ENCODE data around the gene NCOA7. TPM values are rescaled to one million over a fixed set of nuclear protein-coding genes. Genes with fewer than 3 reads are reported as not detected.

Gene NCOA7
- total RNA-seq, 1 donor from 2014 or later, result 11.2 TPM

GRCh38 chr6:125743604-125744003 is 47.2 kb upstream of the NCOA7 start:
- no peak for TF ChIP-seq CTCF (conservative IDR thresholded peaks at IDR 0.05)
- H3K36me3 Mint-ChIP-seq (ENCODE audit: low read depth), result no peaks in the 10 kb centered on the region

DNA sequence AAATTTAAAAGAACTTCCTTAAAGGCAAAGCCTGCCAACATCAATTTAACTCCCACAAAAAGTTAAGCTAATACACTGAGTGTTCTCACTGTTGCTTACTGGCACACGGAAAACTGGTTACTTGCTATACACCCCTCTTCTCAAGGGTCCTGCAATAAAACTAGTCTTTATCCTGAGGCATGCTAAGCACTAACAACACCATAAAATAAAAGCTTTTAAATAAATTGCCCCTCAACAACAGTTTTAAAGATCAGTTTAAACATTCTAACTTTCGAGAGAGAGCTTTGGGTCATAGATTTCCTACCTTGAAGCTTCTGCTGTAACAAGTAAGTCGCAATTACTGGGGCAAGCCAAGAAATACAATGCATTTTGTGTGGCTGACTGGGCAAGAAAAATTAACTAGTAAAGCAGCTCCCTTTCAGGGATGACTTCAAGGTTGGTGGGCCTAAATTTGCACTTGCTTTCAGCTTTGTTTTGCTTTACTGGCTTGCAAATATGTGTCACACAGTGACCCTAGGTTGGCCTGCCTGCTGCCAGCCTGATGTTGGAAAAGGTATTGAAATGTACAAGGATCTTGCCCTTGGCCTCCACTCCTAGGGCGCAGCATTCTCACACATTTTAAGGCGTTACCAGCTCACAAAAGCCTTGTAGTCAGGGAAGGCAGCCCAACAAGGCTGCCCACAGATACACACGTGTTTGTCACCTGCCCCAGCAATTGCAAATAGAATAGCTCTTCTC is 45.3 kb upstream of the NCOA7 start:
- H3K27ac Mint-ChIP-seq (ENCODE audit: unreplicated experiment), result no peak overlapping the region
- TF ChIP-seq CTCF (conservative IDR thresholded peaks at IDR 0.05), result no peak
- H3K27me3 Mint-ChIP-seq (ENCODE audit: low read depth), result peaks cover 89% of the 10 kb centered on the region

More at GRCh38 chr6:125743604-125744003, 47.2 kb upstream of the NCOA7 start:
- H3K27ac Mint-ChIP-seq (ENCODE audit: unreplicated experiment), result no peak overlapping the region
- DNase-seq (ENCODE audit: low read depth, low spot score), result no peak
- peaks cover 89% of the 10 kb centered on the region for H3K27me3 Mint-ChIP-seq (ENCODE audit: low read depth)
- H3K4me1 Mint-ChIP-seq, result peaks cover 25% of the 10 kb centered on the region
- no peak overlapping the region for H3K4me3 Mint-ChIP-seq
- no peaks in the 10 kb centered on the region for H3K9me3 Mint-ChIP-seq

GRCh38 chr6:125746019-125746414 is 44.7 kb upstream of the NCOA7 start:
- Mint-ChIP-seq H3K4me3 (peak overlapping the region; percentile 78), H3K36me3 (ENCODE audit: low read depth) (no peaks in the 10 kb centered on the region), H3K9me3 (no peaks in the 10 kb centered on the region), H3K4me1 (peaks cover 41% of the 10 kb centered on the region), H3K27ac (ENCODE audit: unreplicated experiment) (no peak overlapping the region), H3K27me3 (ENCODE audit: low read depth) (peaks cover 90% of the 10 kb centered on the region)
- TF ChIP-seq CTCF (conservative IDR thresholded peaks at IDR 0.05), result no peak
- no peak for DNase-seq (ENCODE audit: low read depth, low spot score)

More for the DNA sequence above, 45.3 kb upstream of the NCOA7 start:
- Mint-ChIP-seq H3K4me1 (peaks cover 37% of the 10 kb centered on the region), H3K9me3 (no peaks in the 10 kb centered on the region), H3K36me3 (ENCODE audit: low read depth) (no peaks in the 10 kb centered on the region), H3K4me3 (no peak overlapping the region)
- no peak for DNase-seq (ENCODE audit: low read depth, low spot score)

DNA sequence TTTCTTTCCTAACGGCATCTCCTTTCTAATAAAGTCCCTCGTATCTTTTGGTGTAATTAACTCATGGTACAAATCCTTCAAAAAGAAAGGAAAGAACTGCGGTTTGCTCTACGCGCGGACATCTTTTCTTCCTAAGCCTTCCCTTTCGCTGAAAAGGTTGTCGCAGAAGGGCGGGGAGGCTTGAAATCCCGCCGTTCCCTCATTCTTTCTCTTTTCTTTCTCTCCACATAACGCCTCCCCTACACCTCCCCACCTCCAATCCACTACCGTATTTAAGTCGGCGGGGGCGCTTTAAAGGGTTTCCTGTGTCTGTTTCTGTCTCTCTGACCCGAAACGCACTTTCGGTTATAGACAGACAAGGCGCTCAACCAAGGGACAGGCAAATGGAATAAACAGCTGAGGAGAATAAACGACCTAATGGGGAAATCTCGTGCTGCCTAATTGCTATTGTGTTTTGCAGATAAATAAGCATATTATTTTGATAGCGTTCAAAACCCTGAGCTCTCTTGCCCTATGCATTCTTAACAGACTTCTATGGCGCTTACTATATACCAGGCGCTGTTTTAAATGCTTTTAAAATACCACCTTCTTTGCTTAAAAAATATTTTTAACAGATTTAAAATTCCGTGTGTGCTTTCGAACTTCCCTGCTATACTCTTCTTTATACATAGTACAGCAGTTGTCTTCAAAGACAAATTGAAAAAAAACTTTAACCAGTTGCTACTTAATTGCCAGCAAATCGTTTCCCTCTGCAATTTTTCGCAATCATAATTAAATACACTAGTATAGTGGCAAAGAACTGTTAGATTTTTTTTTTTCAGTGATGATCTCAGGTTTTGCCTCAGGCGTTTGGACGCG is 43.8 kb upstream of the NCOA7 start:
- TF ChIP-seq CTCF (conservative IDR thresholded peaks at IDR 0.05), result no peak
- DNase-seq (ENCODE audit: low read depth, low spot score), result peak; percentile 35
- H3K4me3 Mint-ChIP-seq, result peak overlapping the region; percentile 78
- H3K27me3 Mint-ChIP-seq (ENCODE audit: low read depth), result peaks cover 91% of the 10 kb centered on the region
- no peaks in the 10 kb centered on the region for H3K9me3 Mint-ChIP-seq
- H3K4me1 Mint-ChIP-seq, result peaks cover 49% of the 10 kb centered on the region
- H3K36me3 Mint-ChIP-seq (ENCODE audit: low read depth), result no peaks in the 10 kb centered on the region
- peak overlapping the region; percentile 40 for H3K27ac Mint-ChIP-seq (ENCODE audit: unreplicated experiment)

GRCh38 chr6:125747589-125748405 is 43.0 kb upstream of the NCOA7 start:
- TF ChIP-seq CTCF (conservative IDR thresholded peaks at IDR 0.05), result no peak
- Mint-ChIP-seq H3K27me3 (ENCODE audit: low read depth) (peaks cover 89% of the 10 kb centered on the region), H3K4me1 (peaks cover 50% of the 10 kb centered on the region), H3K9me3 (no peaks in the 10 kb centered on the region), H3K36me3 (ENCODE audit: low read depth) (no peaks in the 10 kb centered on the region), H3K4me3 (peak overlapping the region; percentile 92), H3K27ac (ENCODE audit: unreplicated experiment) (peak overlapping the region; percentile 45)
- DNase-seq (ENCODE audit: low read depth, low spot score), result peak; percentile 46
